ENCODE measurements around the gene PPP1R1B.

Gene PPP1R1B

GRCh38 chr17:39595928-39596510, 30.7 kb upstream of the PPP1R1B start:
- no peaks in the 10 kb centered on the region for H3K36me3 ChIP-seq (ENCODE audit: control insufficient read depth, insufficient read depth, low read length)
- H3K79me2 ChIP-seq (ENCODE audit: control insufficient read depth, insufficient read depth, low read length) = no peaks in the 10 kb centered on the region
- H3K9ac ChIP-seq (ENCODE audit: low read length) = no peak overlapping the region
- H3K79me1 ChIP-seq (ENCODE audit: low read length) = no peaks in the 10 kb centered on the region
- H3K4me3 ChIP-seq (ENCODE audit: low read length) = no peak overlapping the region
- no peak overlapping the region for H3K23ac ChIP-seq (ENCODE audit: low read length)
- WGBS (ENCODE audit: extremely low coverage, insufficient coverage, low lambda C conversion rate) = no CpG with 5 or more reads among the region's 11 CpGs
- no peak overlapping the region for H3K4ac ChIP-seq (ENCODE audit: low read depth, low read length)
- H4K8ac ChIP-seq (ENCODE audit: low read depth, low read length) = no peak overlapping the region
- no peak overlapping the region for H3K4me2 ChIP-seq (ENCODE audit: low read length)
- peaks cover 72% of the 10 kb centered on the region for H3K27me3 ChIP-seq (ENCODE audit: insufficient read depth, low read length, poor library complexity)
- no peak overlapping the region for H2BK15ac ChIP-seq (replicated peaks; ENCODE audit: low read depth)
- H4K5ac ChIP-seq (ENCODE audit: low read length) = no peak overlapping the region
- no peak overlapping the region for H2AK5ac ChIP-seq (ENCODE audit: low read length)
- H2BK5ac ChIP-seq (ENCODE audit: low read length) = no peak overlapping the region
- no peak for DNase-seq
- H3K56ac ChIP-seq (ENCODE audit: low read length) = no peak overlapping the region
- H2BK120ac ChIP-seq (ENCODE audit: low read depth, low read length) = no peak overlapping the region
- H3K27ac ChIP-seq (ENCODE audit: low read depth, low read length) = no peak overlapping the region
- no peaks in the 10 kb centered on the region for H3K4me1 ChIP-seq (ENCODE audit: control insufficient read depth, low read depth, low read length)
- H3K18ac ChIP-seq (ENCODE audit: low read length) = no peak overlapping the region

GRCh38 chr17:39596543-39597267, 30.0 kb upstream of the PPP1R1B start:
- Histone ChIP-seq H3K79me2 (ENCODE audit: control insufficient read depth, insufficient read depth, low read length) (no peaks in the 10 kb centered on the region), H3K23ac (ENCODE audit: low read length) (no peak overlapping the region), H3K27me3 (ENCODE audit: insufficient read depth, low read length, poor library complexity) (peaks cover 76% of the 10 kb centered on the region), H2BK5ac (ENCODE audit: low read length) (no peak overlapping the region), H3K9ac (ENCODE audit: low read length) (no peak overlapping the region), H3K4me3 (ENCODE audit: low read length) (no peak overlapping the region), H3K56ac (ENCODE audit: low read length) (no peak overlapping the region), H3K4me2 (ENCODE audit: low read length) (no peak overlapping the region), H2BK15ac (replicated peaks; ENCODE audit: low read depth) (no peak overlapping the region), H3K27ac (ENCODE audit: low read depth, low read length) (no peak overlapping the region), H3K18ac (ENCODE audit: low read length) (no peak overlapping the region), H3K36me3 (ENCODE audit: control insufficient read depth, insufficient read depth, low read length) (no peaks in the 10 kb centered on the region), H4K8ac (ENCODE audit: low read depth, low read length) (no peak overlapping the region), H2AK5ac (ENCODE audit: low read length) (no peak overlapping the region), H4K5ac (ENCODE audit: low read length) (no peak overlapping the region), H3K4ac (ENCODE audit: low read depth, low read length) (no peak overlapping the region), H2BK120ac (ENCODE audit: low read depth, low read length) (no peak overlapping the region), H3K79me1 (ENCODE audit: low read length) (no peaks in the 10 kb centered on the region), H3K4me1 (ENCODE audit: control insufficient read depth, low read depth, low read length) (no peaks in the 10 kb centered on the region)
- no CpG with 5 or more reads among the region's 47 CpGs for WGBS (ENCODE audit: extremely low coverage, insufficient coverage, low lambda C conversion rate)
- DNase-seq = no peak

- Histone ChIP-seq H2AK5ac (ENCODE audit: low read length) (no peak overlapping the region), H3K4me3 (ENCODE audit: low read length) (no peak overlapping the region), H3K27ac (ENCODE audit: low read depth, low read length) (no peak overlapping the region), H2BK15ac (replicated peaks; ENCODE audit: low read depth) (no peak overlapping the region), H2BK120ac (ENCODE audit: low read depth, low read length) (no peak overlapping the region), H3K4me2 (ENCODE audit: low read length) (no peak overlapping the region), H3K4ac (ENCODE audit: low read depth, low read length) (no peak overlapping the region), H3K4me1 (ENCODE audit: control insufficient read depth, low read depth, low read length) (no peaks in the 10 kb centered on the region), H3K56ac (ENCODE audit: low read length) (no peak overlapping the region), H3K23ac (ENCODE audit: low read length) (no peak overlapping the region), H3K18ac (ENCODE audit: low read length) (no peak overlapping the region), H3K36me3 (ENCODE audit: control insufficient read depth, insufficient read depth, low read length) (no peaks in the 10 kb centered on the region), H4K5ac (ENCODE audit: low read length) (no peak overlapping the region), H2BK5ac (ENCODE audit: low read length) (no peak overlapping the region), H3K79me2 (ENCODE audit: control insufficient read depth, insufficient read depth, low read length) (no peaks in the 10 kb centered on the region), H3K27me3 (ENCODE audit: insufficient read depth, low read length, poor library complexity) (peaks cover 84% of the 10 kb centered on the region), H4K8ac (ENCODE audit: low read depth, low read length) (no peak overlapping the region), H3K9ac (ENCODE audit: low read length) (no peak overlapping the region), H3K79me1 (ENCODE audit: low read length) (no peaks in the 10 kb centered on the region)
- no peak for DNase-seq
- no CpG with 5 or more reads among the region's 22 CpGs for WGBS (ENCODE audit: extremely low coverage, insufficient coverage, low lambda C conversion rate)
Measured at GRCh38 chr17:39597372-39598046, 29.2 kb upstream of the PPP1R1B start.

GRCh38 chr17:39598047-39598481, 28.7 kb upstream of the PPP1R1B start:
- no peaks in the 10 kb centered on the region for H3K36me3 ChIP-seq (ENCODE audit: control insufficient read depth, insufficient read depth, low read length)

GRCh38 chr17:39598630-39599003, 28.1 kb upstream of the PPP1R1B start:
- no peak overlapping the region for H2AK5ac ChIP-seq (ENCODE audit: low read length)
- H3K4ac ChIP-seq (ENCODE audit: low read depth, low read length) = no peak overlapping the region
- no peak overlapping the region for H3K9ac ChIP-seq (ENCODE audit: low read length)
- no peak overlapping the region for H4K8ac ChIP-seq (ENCODE audit: low read depth, low read length)
- no peak overlapping the region for H3K56ac ChIP-seq (ENCODE audit: low read length)
- H3K23ac ChIP-seq (ENCODE audit: low read length) = no peak overlapping the region
- no peak for DNase-seq
- H3K27ac ChIP-seq (ENCODE audit: low read depth, low read length) = no peak overlapping the region
- H3K4me3 ChIP-seq (ENCODE audit: low read length) = no peak overlapping the region
- no peaks in the 10 kb centered on the region for H3K79me1 ChIP-seq (ENCODE audit: low read length)
- peaks cover 91% of the 10 kb centered on the region for H3K27me3 ChIP-seq (ENCODE audit: insufficient read depth, low read length, poor library complexity)
- no peaks in the 10 kb centered on the region for H3K4me1 ChIP-seq (ENCODE audit: control insufficient read depth, low read depth, low read length)
- no peak overlapping the region for H4K5ac ChIP-seq (ENCODE audit: low read length)
- no peaks in the 10 kb centered on the region for H3K79me2 ChIP-seq (ENCODE audit: control insufficient read depth, insufficient read depth, low read length)
- WGBS (ENCODE audit: extremely low coverage, insufficient coverage, low lambda C conversion rate) = no CpG with 5 or more reads among the region's 17 CpGs
- H3K36me3 ChIP-seq (ENCODE audit: control insufficient read depth, insufficient read depth, low read length) = no peaks in the 10 kb centered on the region
- no peak overlapping the region for H2BK15ac ChIP-seq (replicated peaks; ENCODE audit: low read depth)
- no peak overlapping the region for H2BK5ac ChIP-seq (ENCODE audit: low read length)
- no peak overlapping the region for H3K4me2 ChIP-seq (ENCODE audit: low read length)
- H3K18ac ChIP-seq (ENCODE audit: low read length) = no peak overlapping the region
- H2BK120ac ChIP-seq (ENCODE audit: low read depth, low read length) = no peak overlapping the region

More at GRCh38 chr17:39598047-39598481, 28.7 kb upstream of the PPP1R1B start:
- H3K4me1 ChIP-seq (ENCODE audit: control insufficient read depth, low read depth, low read length) = no peaks in the 10 kb centered on the region
- H2AK5ac ChIP-seq (ENCODE audit: low read length) = no peak overlapping the region
- no peak for DNase-seq
- H2BK5ac ChIP-seq (ENCODE audit: low read length) = no peak overlapping the region
- no peak overlapping the region for H2BK120ac ChIP-seq (ENCODE audit: low read depth, low read length)
- H3K9ac ChIP-seq (ENCODE audit: low read length) = no peak overlapping the region
- H2BK15ac ChIP-seq (replicated peaks; ENCODE audit: low read depth) = no peak overlapping the region
- no peak overlapping the region for H4K5ac ChIP-seq (ENCODE audit: low read length)
- no peak overlapping the region for H3K4ac ChIP-seq (ENCODE audit: low read depth, low read length)
- H3K4me2 ChIP-seq (ENCODE audit: low read length) = no peak overlapping the region
- no peak overlapping the region for H3K27ac ChIP-seq (ENCODE audit: low read depth, low read length)
- no peak overlapping the region for H3K18ac ChIP-seq (ENCODE audit: low read length)
- H3K79me1 ChIP-seq (ENCODE audit: low read length) = no peaks in the 10 kb centered on the region
- H4K8ac ChIP-seq (ENCODE audit: low read depth, low read length) = no peak overlapping the region
- H3K79me2 ChIP-seq (ENCODE audit: control insufficient read depth, insufficient read depth, low read length) = no peaks in the 10 kb centered on the region
- WGBS (ENCODE audit: extremely low coverage, insufficient coverage, low lambda C conversion rate) = no CpG with 5 or more reads among the region's 13 CpGs
- peaks cover 88% of the 10 kb centered on the region for H3K27me3 ChIP-seq (ENCODE audit: insufficient read depth, low read length, poor library complexity)
- H3K23ac ChIP-seq (ENCODE audit: low read length) = no peak overlapping the region
- no peak overlapping the region for H3K56ac ChIP-seq (ENCODE audit: low read length)
- no peak overlapping the region for H3K4me3 ChIP-seq (ENCODE audit: low read length)
